ENCODE results near the gene UBLCP1.

DNA sequence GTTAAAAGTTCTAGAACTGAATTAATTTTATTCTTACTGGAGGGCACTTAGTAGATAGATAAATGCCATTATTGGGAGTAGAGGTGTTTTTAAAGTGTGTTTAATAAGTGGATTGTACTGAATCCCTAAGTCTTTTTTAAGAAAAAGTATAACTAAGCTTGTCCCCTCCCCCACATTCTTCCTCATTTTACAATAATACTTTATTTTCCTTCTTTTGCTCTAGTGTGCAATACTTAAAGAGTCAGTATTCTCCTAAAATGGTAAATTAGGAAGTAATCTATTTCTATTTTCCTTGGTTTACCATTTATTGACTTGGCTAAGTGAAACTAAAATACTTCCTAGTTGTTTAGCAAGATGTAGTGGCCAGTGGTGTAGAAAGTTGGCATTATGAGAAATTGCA lies 11.6 kb downstream of the UBLCP1 start:
- TF ChIP-seq KDM1A (CRISPR knock-in tag; IDR thresholded peaks at IDR 0.05), result no peak
- no peak for TF ChIP-seq RBAK (CRISPR knock-in tag; IDR thresholded peaks at IDR 0.05)
- TF ChIP-seq, protein P1, sequence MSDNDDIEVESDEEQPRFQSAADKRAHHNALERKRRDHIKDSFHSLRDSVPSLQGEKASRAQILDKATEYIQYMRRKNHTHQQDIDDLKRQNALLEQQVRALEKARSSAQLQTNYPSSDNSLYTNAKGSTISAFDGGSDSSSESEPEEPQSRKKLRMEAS (IDR thresholded peaks at IDR 0.05), result no peak
- no peak for TF ChIP-seq SUZ12 (IDR thresholded peaks at IDR 0.05; ENCODE audit: low read depth, low read length)
- no peak for TF ChIP-seq EP300 (IDR thresholded peaks at IDR 0.05; ENCODE audit: low read depth in 2 of 2, low read length in 2 of 2)
- TF ChIP-seq EP300 (CRISPR knock-in tag; IDR thresholded peaks at IDR 0.05; ENCODE audit: borderline replicate concordance), result no peak
- TF ChIP-seq RAD21 (CRISPR knock-in tag; IDR thresholded peaks at IDR 0.05), result no peak
- TF ChIP-seq HOXA7 (CRISPR knock-in tag; IDR thresholded peaks at IDR 0.05), result no peak
- TF ChIP-seq CCAR2 (optimal IDR thresholded peaks at IDR 0.05; ENCODE audit: low read depth, low read length), result no peak
